Urinary bladder (tissue), 4 donors: Measurements from ENCODE around the gene GATAD2A. TPM values are rescaled to one million over a fixed set of nuclear protein-coding genes. Genes with fewer than 3 reads are reported as not detected.

Experiments used
- DNase-seq: peaks from one replicate; pipeline ENCODE4 v3.0.0-alpha.2; 2015; ENCODE audit errors: extremely low spot score
- H3K27ac ChIP-seq: one replicate; pipeline ENCODE4 v1.5.1; 2013; ENCODE audit warnings: low read depth, mild to moderate bottlenecking, moderate library complexity
- H3K36me3 ChIP-seq: one replicate; pipeline ENCODE4 v1.6.1; 2013; ENCODE audit warnings: mild to moderate bottlenecking, moderate library complexity; ENCODE audit not compliant: insufficient read depth
- H3K4me1 ChIP-seq: one replicate; pipeline ENCODE4 v1.6.1; 2013; ENCODE audit warnings: mild to moderate bottlenecking, moderate library complexity; ENCODE audit not compliant: insufficient read depth
- H3K4me3 ChIP-seq: one replicate; pipeline ENCODE4 v1.5.1; 2013; ENCODE audit warnings: low read depth, low read length
- WGBS: extraction: QIAGEN DNeasy Blood & Tissue Kit; methylation state at CpG from one replicate; pipeline ENCODE4 v1.1.7; 2013; 5-methylcytosine and 5-hydroxymethylcytosine counted together
- polyA plus RNA-seq: library from polyadenylated mRNA; stranded (reverse); fragments of 200-250 nt; gene quantifications from one replicate; pipeline ENCODE4 v1.2.3, GENCODE V29; 2013
- total RNA-seq: library from RNA; depleted of rRNA; stranded (reverse); fragments of >200 nt; gene quantifications from one replicate; pipeline ENCODE4 v1.2.3, GENCODE V29; 2014
- donor health status: healthy with polysubstance abuse.
- donor health status: healthy.

Gene GATAD2A
- total and polyA plus RNA-seq, 2 donors, result 15.8 to 22.9 TPM

GRCh38 chr19:19421299-19421696 is 15.8 kb downstream of the GATAD2A start:
- Histone ChIP-seq H3K4me3 (no peak overlapping the region), H3K27ac (no peak overlapping the region), H3K4me1 (peaks cover 3% of the 10 kb centered on the region), H3K36me3 (no peaks in the 10 kb centered on the region)
- no peak for DNase-seq
- WGBS, result 92% methylated on average over 9 of the region's 9 CpGs

- whole genome bisulfite sequencing, result 90% methylated on average over 5 of the region's 5 CpGs
These were observed 16.7 kb downstream of the GATAD2A start for GRCh38 chr19:19422156-19422555.

GRCh38 chr19:19423322-19423721 is 17.8 kb downstream of the GATAD2A start:
- no peak for DNase-seq
- Histone ChIP-seq H3K27ac (no peak overlapping the region), H3K4me3 (no peak overlapping the region), H3K4me1 (peaks cover 3% of the 10 kb centered on the region), H3K36me3 (no peaks in the 10 kb centered on the region)
- 96% methylated on average over 8 of the region's 8 CpGs for WGBS

More at GRCh38 chr19:19422156-19422555, 16.7 kb downstream of the GATAD2A start:
- Histone ChIP-seq H3K4me1 (peaks cover 3% of the 10 kb centered on the region), H3K36me3 (no peaks in the 10 kb centered on the region), H3K27ac (no peak overlapping the region), H3K4me3 (no peak overlapping the region)
- no peak for DNase-seq

GRCh38 chr19:19425170-19425875 is 19.8 kb downstream of the GATAD2A start:
- H3K4me3 ChIP-seq, result no peak overlapping the region
- DNase-seq, result no peak
- H3K4me1 ChIP-seq, result peaks cover 5% of the 10 kb centered on the region
- H3K27ac ChIP-seq, result no peak overlapping the region
- 74% methylated on average over 5 of the region's 5 CpGs for WGBS
- H3K36me3 ChIP-seq, result no peaks in the 10 kb centered on the region

GRCh38 chr19:19426216-19426615 is 20.7 kb downstream of the GATAD2A start:
- peaks cover 4% of the 10 kb centered on the region for H3K4me1 ChIP-seq

GRCh38 chr19:19426799-19427198 is 21.3 kb downstream of the GATAD2A start:
- WGBS, result 95% methylated on average over 4 of the region's 4 CpGs
- no peaks in the 10 kb centered on the region for H3K36me3 ChIP-seq
- no peak for DNase-seq
- peaks cover 4% of the 10 kb centered on the region for H3K4me1 ChIP-seq
- H3K4me3 ChIP-seq, result no peak overlapping the region
- H3K27ac ChIP-seq, result no peak overlapping the region

More at GRCh38 chr19:19426216-19426615, 20.7 kb downstream of the GATAD2A start:
- no peak for DNase-seq
- no peak overlapping the region for H3K27ac ChIP-seq
- 93% methylated on average over 6 of the region's 6 CpGs for WGBS
- no peaks in the 10 kb centered on the region for H3K36me3 ChIP-seq
- H3K4me3 ChIP-seq, result no peak overlapping the region

GRCh38 chr19:19427302-19427701 is 21.8 kb downstream of the GATAD2A start:
- WGBS, result 63% methylated on average over 3 of the region's 3 CpGs
- Histone ChIP-seq H3K27ac (no peak overlapping the region), H3K36me3 (no peaks in the 10 kb centered on the region), H3K4me3 (no peak overlapping the region), H3K4me1 (peaks cover 4% of the 10 kb centered on the region)
- no peak for DNase-seq

- H3K27ac ChIP-seq, result no peak overlapping the region
- no peak for DNase-seq
- WGBS, result 84% methylated on average over 5 of the region's 5 CpGs
- peaks cover 4% of the 10 kb centered on the region for H3K4me1 ChIP-seq
- H3K36me3 ChIP-seq, result no peaks in the 10 kb centered on the region
- H3K4me3 ChIP-seq, result no peak overlapping the region
These were observed 22.5 kb downstream of the GATAD2A start for GRCh38 chr19:19427944-19428343.

GRCh38 chr19:19428746-19429145 is 23.3 kb downstream of the GATAD2A start:
- H3K4me1 ChIP-seq, result peaks cover 4% of the 10 kb centered on the region

GRCh38 chr19:19429361-19429760 is 23.9 kb downstream of the GATAD2A start:
- no peaks in the 10 kb centered on the region for H3K36me3 ChIP-seq
- H3K4me3 ChIP-seq, result no peak overlapping the region
- DNase-seq, result no peak
- H3K4me1 ChIP-seq, result peaks cover 4% of the 10 kb centered on the region
- 89% methylated on average over 12 of the region's 12 CpGs for WGBS
- H3K27ac ChIP-seq, result no peak overlapping the region

More at GRCh38 chr19:19428746-19429145, 23.3 kb downstream of the GATAD2A start:
- H3K27ac ChIP-seq, result no peak overlapping the region
- H3K36me3 ChIP-seq, result no peaks in the 10 kb centered on the region
- 96% methylated on average over 10 of the region's 10 CpGs for WGBS
- H3K4me3 ChIP-seq, result no peak overlapping the region
- DNase-seq, result no peak

- H3K27ac ChIP-seq, result no peak overlapping the region
- peaks cover 2% of the 10 kb centered on the region for H3K4me1 ChIP-seq
- no peak for DNase-seq
- H3K4me3 ChIP-seq, result no peak overlapping the region
- WGBS, result 83% methylated on average over 2 of the region's 2 CpGs
- H3K36me3 ChIP-seq, result no peaks in the 10 kb centered on the region
These were observed 27.3 kb downstream of the GATAD2A start for GRCh38 chr19:19432732-19433131.

- H3K36me3 ChIP-seq, result no peaks in the 10 kb centered on the region
- no peak overlapping the region for H3K27ac ChIP-seq
- H3K4me1 ChIP-seq, result peaks cover 2% of the 10 kb centered on the region
- 90% methylated on average over 3 of the region's 3 CpGs for WGBS
- no peak overlapping the region for H3K4me3 ChIP-seq
- DNase-seq, result no peak
These were observed 28.3 kb downstream of the GATAD2A start for GRCh38 chr19:19433666-19434213.

GRCh38 chr19:19434483-19435045 is 29.1 kb downstream of the GATAD2A start:
- H3K36me3 ChIP-seq, result no peaks in the 10 kb centered on the region
- WGBS, result 59% methylated on average over 8 of the region's 8 CpGs

GRCh38 chr19:19436137-19436691 is 30.7 kb downstream of the GATAD2A start:
- Histone ChIP-seq H3K36me3 (no peaks in the 10 kb centered on the region), H3K27ac (no peak overlapping the region), H3K4me3 (no peak overlapping the region), H3K4me1 (no peaks in the 10 kb centered on the region)
- WGBS, result 89% methylated on average over 10 of the region's 10 CpGs
- no peak for DNase-seq

More at GRCh38 chr19:19434483-19435045, 29.1 kb downstream of the GATAD2A start:
- Histone ChIP-seq H3K27ac (no peak overlapping the region), H3K4me1 (peaks cover 2% of the 10 kb centered on the region), H3K4me3 (no peak overlapping the region)
- DNase-seq, result no peak
